MG63 (cell line): ENCODE measurements around the gene RNF214. TPM values are rescaled to one million over a fixed set of nuclear protein-coding genes. Genes with fewer than 3 reads are reported as not detected.

Source experiments
- DNase-seq: peaks from one replicate; pipeline ENCODE4 v3.0.0-alpha.2; 2020
- H3K27me3 ChIP-seq: fragments of 250-450 bp; sonication (Bioruptor Pico); 2 replicates; pipeline ENCODE4 v1.5.1; 2020; ENCODE audit warnings: mild to moderate bottlenecking, moderate library complexity
- H3K36me3 ChIP-seq: fragments of 250-450 bp; sonication (Bioruptor Pico); 2 replicates; pipeline ENCODE4 v1.5.1; 2020; ENCODE audit warnings: mild to moderate bottlenecking, moderate library complexity
- H3K4me3 ChIP-seq: fragments of 250-450 bp; sonication (Bioruptor Pico); 2 replicates; pipeline ENCODE4 v1.5.1; 2020; ENCODE audit warnings: mild to moderate bottlenecking, moderate library complexity
- H3K9me3 ChIP-seq: fragments of 250-450 bp; sonication (Bioruptor Pico); 2 replicates; pipeline ENCODE4 v1.5.1; 2020; ENCODE audit warnings: mild to moderate bottlenecking, moderate library complexity
- total RNA-seq: library from RNA; depleted of rRNA; stranded (reverse); fragments of >200 nt; shearing (Covaris generic); gene quantifications from 2 replicates; pipeline ENCODE4 v1.2.3, GENCODE V29; 2014; ENCODE audit warnings: low replicate concordance

RNF214 gene
- total RNA-seq, 1 experiment from 2014 or later: 2.4 TPM

DNA sequence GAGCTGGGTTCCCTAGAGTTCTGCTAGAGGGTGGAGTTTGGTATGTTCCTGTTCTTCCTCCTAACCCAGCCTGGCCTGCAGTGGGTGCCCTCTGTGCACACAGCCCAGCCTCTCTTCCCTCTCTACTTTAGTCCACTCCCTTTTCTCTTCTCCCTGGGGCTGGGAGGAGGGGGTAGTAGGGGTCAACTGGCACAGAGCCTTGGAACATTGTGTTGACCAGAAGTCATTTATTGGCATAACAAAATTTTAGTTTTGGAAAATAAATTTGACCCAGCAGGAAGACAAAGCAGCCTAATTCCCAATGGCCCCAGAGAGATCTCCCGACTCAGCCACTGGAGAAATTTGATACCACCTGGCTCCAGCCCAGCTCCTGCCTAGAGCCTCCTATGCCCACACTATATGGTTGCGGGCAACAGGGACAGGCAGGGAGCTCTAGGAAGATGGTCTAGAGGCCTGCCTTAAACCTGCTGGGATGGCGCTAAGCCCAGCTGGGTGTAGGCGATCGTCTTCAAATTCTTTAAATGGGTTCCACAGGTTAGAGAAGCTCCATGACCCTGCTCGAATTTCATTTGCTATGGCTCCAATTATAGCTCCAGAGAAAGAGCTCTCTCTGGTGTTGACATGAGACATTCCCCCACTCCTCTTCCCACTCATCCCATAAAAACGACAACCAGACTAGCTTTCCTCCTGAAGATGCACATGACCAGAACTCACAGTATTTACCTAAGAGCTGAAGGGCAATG is 10.5 kb upstream of the RNF214 start:
- Histone ChIP-seq H3K4me3 (no peak overlapping the region), H3K27me3 (no peaks in the 10 kb centered on the region), H3K36me3 (peaks cover 50% of the 10 kb centered on the region), H3K9me3 (no peaks in the 10 kb centered on the region)
- DNase-seq: peak; percentile 74

DNA sequence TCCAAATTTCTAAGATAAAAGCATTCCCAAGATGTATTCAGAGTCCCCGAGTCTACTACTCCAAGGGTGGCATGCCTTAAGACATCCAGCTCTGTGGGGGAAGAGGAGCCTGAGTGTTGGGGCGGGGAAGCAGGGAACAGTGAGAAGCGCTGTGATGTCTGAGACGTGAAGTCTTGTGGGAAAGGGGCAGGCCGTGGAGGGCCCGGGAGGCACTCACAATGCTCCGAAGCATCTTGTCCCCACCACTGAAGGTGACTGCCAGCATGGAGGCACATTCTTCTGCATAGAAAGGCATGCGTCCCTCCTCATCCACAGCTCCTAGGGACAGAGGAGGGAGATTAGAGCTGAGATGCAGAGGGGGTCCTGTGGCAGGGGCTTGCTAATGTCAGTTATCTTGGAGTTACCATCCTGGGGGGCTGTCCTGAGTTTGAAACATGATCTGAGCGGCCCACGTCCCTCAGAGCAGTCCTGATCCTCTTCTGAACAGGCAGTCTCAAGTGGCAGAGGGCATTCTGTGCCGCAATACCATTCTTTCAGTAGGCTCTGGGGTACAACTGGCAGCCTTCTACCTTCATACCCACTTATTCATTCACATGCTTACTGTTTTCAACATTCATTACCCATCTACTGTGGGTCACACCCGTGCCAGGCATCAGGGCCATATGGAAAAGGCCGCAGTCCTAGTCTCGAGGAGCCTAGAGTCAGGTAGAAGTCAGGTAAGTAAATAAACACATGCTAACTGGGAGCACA is 9.3 kb upstream of the RNF214 start:
- Histone ChIP-seq H3K4me3 (no peak overlapping the region), H3K36me3 (peaks cover 52% of the 10 kb centered on the region), H3K9me3 (no peaks in the 10 kb centered on the region), H3K27me3 (no peaks in the 10 kb centered on the region)
- no peak for DNase-seq

DNA sequence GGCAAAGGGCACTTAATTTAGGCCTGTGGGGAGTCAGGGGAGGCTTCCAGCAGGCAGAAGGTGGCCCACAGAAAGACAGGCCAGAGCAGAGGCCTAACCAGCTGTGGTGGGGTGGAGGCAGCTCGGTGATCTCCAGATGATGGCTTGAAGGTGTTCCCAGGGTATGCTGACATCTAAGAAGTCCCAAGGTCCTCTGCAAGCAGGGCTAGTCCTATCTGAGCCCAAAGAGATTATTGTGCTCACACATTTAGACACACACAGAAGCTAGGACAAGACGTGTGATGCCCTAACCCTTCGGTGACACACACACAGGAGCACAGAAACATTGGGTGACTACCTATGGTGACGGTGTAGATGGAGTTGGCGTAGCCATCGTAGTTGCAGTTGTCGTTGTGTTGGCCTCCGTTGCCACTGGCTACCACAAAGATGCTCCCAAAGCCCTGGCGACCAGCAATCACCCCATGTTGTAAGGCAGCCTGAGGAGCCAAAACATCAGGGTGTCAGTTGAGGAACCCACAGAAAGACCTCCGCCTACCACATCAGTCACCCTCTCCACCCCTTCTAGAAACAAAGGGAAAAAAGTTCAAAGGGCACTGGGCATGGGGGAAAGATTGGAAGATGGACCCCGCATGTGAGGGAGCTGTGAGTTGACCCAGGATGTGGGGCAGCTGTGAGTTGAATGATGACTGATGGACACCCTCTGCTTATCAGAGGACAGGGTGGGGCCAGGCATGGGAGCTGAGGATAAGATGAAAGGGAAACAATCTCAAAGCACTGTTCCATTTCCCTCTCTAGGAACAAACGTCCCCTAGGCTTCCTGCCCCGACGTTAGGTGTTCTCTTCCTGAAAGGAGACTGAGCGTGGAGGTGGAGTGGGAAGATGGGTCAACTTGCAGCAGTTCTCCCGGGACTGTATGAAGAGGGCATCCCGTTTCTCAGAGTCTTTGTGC is 8.5 kb upstream of the RNF214 start:
- H3K27me3 ChIP-seq: no peaks in the 10 kb centered on the region
- H3K4me3 ChIP-seq: no peak overlapping the region
- no peaks in the 10 kb centered on the region for H3K9me3 ChIP-seq
- peaks cover 48% of the 10 kb centered on the region for H3K36me3 ChIP-seq
- DNase-seq: no peak

DNA sequence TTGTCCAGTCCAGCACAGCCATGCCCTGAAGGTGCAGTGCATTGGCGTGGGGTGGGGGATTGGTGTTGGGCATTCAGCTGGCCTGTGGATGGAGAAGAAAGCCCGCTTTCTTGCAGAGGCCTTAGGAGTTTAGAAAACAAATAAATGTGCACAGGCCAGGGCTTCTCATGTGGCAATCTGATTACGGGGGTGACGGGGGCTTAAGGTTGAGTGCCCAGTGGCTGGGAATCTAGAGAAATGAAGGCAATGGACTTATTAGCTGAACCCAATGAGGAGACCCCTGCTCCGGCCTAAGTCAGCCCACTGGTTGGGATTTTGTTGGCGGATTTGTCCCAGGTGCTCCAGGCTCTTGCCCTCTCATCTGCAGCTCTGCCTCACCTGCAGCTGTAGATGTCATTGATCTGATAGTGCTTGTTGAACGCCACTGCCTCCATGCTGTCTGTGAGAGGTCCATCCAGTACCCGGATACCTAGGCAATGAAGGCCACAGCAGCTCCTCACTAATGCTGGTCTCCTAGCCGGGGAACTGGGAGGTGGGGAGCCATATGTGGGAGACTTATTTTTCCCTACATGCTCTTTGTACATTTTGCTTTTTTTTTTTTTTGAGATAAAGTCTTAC is 6.8 kb upstream of the RNF214 start:
- H3K9me3 ChIP-seq: no peaks in the 10 kb centered on the region
- H3K4me3 ChIP-seq: no peak overlapping the region
- no peaks in the 10 kb centered on the region for H3K27me3 ChIP-seq
- peaks cover 44% of the 10 kb centered on the region for H3K36me3 ChIP-seq
- DNase-seq: no peak

DNA sequence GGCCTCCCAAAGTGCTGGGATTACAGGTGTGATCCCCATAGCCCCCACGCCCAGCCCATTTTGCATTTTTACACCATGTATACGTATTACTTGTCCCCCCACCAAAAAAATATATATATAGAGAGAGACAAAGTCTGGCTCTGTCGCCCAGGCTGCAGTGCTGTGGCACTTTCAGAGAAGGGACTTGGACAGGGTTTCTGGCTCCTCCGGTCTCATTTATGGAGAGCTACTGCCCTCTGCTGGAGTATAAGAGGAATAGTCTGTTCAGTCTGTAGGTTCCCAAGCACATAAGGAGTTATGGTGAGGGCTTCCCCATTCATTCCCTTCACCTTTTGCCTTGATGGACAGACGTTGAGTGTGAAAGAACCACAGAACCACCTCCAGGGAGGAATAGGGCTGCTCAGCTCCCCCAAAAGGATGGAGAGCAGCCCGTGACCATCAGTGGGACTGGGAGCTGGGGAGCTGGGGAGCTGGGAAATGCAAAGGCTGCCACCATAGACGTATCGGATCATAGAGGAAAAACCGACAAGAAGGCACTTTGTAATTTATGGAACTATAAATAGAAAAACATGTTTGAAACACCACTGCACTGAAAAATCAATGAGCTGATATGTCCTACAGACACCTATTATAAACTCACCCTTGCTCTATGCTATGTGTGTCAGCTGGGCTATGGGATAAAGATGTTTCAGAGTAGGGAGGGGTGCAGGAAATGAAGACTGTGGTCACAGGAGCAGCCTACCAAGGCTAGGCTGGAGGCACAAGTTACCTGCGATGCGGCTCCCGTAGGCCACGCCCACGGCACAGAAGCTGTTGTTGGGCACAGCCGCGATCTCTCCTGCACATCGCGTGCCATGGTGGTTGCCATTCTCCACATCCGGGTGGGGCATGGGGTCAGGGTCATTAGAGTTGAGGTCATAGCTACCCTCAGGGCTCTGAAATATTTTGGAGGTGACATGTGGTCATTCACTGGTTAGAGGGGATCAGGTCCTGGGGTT is 5.8 kb upstream of the RNF214 start:
- H3K36me3 ChIP-seq: peaks cover 37% of the 10 kb centered on the region
- no peaks in the 10 kb centered on the region for H3K27me3 ChIP-seq
- no peaks in the 10 kb centered on the region for H3K9me3 ChIP-seq
- DNase-seq: no peak
- no peak overlapping the region for H3K4me3 ChIP-seq

DNA sequence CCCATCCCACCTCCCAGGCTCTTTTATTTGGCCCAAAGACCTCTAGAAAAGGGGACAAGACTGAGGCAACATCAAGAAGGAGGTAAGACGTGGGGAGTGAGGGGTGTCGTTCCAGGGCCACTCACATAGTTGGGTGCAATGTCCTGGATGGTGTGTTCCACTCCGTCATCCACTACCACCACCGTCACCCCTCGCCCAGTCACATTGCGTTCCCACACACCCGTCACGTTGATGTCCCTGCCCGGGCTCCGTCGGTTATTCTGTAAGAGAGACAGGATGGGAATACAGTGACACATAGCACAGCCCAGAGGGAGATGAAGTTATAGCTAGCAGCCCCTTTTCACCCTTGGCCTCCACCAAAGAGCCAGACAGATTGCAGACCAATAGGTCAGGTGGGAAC is 4.4 kb upstream of the RNF214 start:
- DNase-seq: no peak
- peaks cover 31% of the 10 kb centered on the region for H3K36me3 ChIP-seq

DNA sequence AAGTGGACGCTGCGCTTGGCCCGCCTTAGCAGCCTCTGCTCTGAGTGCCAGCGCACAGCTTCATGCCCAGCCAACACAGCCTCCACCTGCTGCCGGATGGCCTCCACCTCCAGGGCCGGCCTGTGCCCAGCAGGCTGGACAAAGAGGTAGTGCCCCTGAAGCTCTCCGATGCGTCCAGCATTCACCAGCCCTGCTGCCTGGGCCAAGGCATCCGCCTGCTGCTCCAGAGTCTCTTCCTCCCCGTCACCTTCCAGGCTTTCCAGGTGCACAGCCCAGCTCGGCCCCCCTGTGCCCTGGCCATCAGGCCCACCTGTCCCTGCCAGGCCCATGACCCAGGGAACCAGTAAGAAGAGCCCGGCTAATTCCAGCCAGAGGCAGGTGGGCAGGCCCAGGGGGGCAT is 3.1 kb upstream of the RNF214 start:
- no peaks in the 10 kb centered on the region for H3K9me3 ChIP-seq
- DNase-seq: no peak
- H3K27me3 ChIP-seq: no peaks in the 10 kb centered on the region
- peaks cover 29% of the 10 kb centered on the region for H3K36me3 ChIP-seq
- no peak overlapping the region for H3K4me3 ChIP-seq

More for the DNA sequence above, 4.4 kb upstream of the RNF214 start:
- Histone ChIP-seq H3K27me3 (no peaks in the 10 kb centered on the region), H3K9me3 (no peaks in the 10 kb centered on the region), H3K4me3 (no peak overlapping the region)

DNA sequence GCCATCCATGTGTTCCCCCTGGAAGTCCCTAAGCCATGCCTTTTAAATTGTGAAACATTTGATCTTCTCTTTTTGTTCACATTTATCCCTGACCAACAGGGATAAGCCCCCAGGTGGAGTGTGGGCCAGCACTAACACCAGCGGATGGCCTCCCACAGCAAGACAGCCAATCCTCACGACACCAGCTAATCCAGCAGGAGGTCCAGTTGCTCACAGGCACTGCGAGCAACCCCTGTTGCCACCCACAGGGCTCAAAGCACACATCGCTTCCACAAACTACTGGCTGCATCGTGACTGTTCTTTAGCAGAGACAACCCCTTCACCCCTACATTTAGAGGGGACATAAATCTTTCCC is 2.6 kb upstream of the RNF214 start:
- Histone ChIP-seq H3K27me3 (no peaks in the 10 kb centered on the region), H3K36me3 (peaks cover 30% of the 10 kb centered on the region), H3K4me3 (no peak overlapping the region), H3K9me3 (no peaks in the 10 kb centered on the region)
- no peak for DNase-seq

DNA sequence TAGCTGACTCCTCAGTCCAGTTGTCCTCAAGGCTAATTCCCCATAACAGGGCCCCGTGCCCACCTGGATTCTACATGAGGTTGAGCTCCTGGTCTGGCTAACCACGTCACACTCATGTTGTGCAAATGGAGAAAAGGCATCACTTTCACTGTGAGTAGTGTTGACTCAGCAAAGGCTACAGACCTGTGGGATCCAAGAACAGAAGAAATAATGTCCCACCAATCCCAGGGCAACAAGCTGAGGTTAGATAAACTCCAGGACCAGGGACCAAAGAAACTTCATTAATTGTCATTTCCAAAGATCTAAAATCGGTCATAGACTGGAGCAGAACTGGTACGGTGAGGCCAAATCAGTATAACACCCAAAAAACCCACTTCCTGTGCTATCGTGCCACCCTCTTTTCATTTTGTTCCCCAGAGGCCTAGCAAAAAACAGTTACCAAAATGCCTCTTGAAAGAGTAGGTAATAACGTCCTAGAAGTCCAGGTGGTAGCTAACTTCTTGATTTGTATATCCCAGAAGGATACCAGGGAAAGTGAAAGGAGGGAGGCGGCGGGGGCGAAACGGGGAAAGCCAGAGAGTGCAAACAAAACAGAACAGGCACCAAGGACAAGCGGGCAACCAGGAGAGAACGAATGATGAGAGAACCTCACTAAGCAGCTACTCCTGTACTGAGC is 2.0 kb upstream of the RNF214 start:
- no peak for DNase-seq
- Histone ChIP-seq H3K9me3 (no peaks in the 10 kb centered on the region), H3K4me3 (0 out of 2 replicates have a peak overlapping the region, but pooled peaks have one; percentile 1)

DNA sequence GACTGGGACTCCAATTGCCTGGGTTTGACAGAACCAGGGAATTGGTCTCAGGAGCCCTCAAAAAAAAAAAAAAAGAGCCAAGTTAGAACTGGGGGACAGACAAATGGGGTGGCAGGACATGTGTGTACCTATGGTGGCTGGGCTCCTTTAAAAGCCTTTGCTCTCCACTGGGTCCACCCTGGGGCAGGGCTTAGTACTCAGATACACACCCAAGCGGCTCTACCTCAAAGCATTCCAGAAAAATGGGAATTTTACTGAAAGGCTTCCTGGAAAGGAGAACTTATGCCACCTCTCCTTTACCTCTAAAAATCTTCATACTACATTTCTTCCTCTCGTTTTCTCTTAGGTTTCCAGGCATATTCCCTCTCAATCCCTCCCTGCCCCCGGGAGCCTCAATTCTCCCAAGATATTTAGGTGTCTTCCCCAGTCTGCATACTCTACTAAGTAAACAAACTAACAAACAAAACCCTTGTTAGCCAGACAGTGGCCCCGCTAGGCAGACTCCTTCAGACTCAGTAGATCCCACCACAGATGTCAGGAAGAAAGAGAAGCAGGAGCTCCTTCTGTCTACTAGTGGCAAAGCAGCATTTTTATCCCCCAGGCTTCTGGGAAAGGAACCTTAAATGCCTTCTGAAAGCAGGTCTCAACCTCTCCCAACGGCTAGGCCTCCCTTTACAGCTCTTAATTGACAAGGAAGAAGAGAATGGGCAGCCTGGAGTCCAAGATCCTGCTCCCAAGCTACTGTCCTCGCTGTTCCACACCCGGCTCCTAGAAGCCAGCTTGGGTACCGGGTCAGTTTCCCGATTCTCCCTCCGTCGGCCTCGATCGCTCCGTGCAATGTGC is 1.3 kb upstream of the RNF214 start:
- no peak for DNase-seq
- Histone ChIP-seq H3K4me3 (peak overlapping the region; percentile 94), H3K36me3 (peaks cover 29% of the 10 kb centered on the region), H3K27me3 (no peaks in the 10 kb centered on the region), H3K9me3 (no peaks in the 10 kb centered on the region)

More for the DNA sequence above, 2.0 kb upstream of the RNF214 start:
- H3K36me3 ChIP-seq: peaks cover 30% of the 10 kb centered on the region
- H3K27me3 ChIP-seq: no peaks in the 10 kb centered on the region

DNA sequence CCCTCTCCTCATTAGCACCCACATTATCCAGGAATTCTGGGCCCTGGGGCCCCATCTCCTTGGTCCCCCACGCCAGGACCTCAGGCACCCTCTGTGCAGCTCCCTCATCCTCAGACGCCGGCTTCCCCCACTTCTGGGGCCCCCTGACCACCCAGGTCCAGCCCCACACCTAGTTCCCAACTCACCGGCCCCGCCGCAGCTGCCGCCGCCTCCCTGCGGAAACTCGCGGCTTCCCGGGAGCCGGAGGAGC is 704 bp upstream of the RNF214 start, which contains the start of gene PCSK7:
TSS of gene PCSK7 (minus strand) at position 232 of the 250 bp plus-strand sequence. CDS start 2,229 bp downstream, outside the sequence.
- Histone ChIP-seq H3K27me3 (no peaks in the 10 kb centered on the region), H3K4me3 (peak within 1 kb of the TSS; percentile 94), H3K36me3 (peaks cover 30% of the 10 kb centered on the region), H3K9me3 (no peaks in the 10 kb centered on the region)
- DNase-seq: no peak

DNA sequence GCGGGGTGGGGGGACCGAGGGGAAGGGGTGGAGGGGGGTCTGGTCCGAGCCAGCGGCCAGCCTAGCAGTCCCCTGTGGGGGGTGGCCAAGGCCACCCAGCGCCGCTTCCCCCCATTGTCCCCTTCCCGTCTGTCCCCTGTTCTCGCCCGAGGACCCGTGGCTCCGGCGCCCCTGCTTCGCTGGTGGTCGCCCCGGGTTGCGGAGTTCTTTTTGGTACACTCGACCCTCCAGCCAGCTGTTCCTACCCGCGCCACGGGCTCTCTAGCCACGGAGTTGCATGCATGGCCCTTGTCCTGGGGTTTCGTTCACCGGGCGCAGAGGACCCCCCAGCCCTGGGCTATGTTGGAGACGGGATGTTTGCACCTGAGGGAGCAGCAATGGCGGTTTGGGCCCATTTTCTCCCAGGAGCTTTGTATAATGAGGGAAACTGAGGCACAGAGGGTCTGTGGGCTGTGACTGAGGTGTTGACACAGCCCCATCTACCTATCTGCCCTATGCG is 489 bp downstream of the RNF214 start:
- no peaks in the 10 kb centered on the region for H3K9me3 ChIP-seq
- H3K4me3 ChIP-seq: peak overlapping the region; percentile 94
- no peaks in the 10 kb centered on the region for H3K27me3 ChIP-seq
- DNase-seq: peak; percentile 3
- H3K36me3 ChIP-seq: peaks cover 23% of the 10 kb centered on the region

DNA sequence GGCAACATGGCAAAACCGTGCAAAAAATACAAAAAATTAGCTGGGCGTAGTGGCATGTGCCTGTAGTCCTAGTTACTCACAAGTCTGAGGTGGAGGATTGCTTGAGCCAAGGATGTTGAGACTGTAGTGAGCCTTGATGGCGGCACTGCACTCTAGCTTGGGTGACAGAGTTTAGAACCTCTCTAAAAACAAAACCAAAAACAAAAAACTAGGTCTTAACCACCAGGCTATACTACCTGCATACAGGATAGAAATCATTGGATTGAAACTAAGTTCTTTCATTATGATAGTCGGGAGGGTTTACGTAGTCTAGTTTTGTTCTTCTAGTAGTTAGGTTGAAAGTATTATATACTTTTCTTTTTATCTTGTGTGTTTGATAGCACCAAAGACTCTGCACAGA is 5.8 kb downstream of the RNF214 start:
- no peaks in the 10 kb centered on the region for H3K9me3 ChIP-seq
- no peaks in the 10 kb centered on the region for H3K27me3 ChIP-seq
- H3K4me3 ChIP-seq: no peak overlapping the region
- no peak for DNase-seq
- peaks cover 38% of the 10 kb centered on the region for H3K36me3 ChIP-seq

DNA sequence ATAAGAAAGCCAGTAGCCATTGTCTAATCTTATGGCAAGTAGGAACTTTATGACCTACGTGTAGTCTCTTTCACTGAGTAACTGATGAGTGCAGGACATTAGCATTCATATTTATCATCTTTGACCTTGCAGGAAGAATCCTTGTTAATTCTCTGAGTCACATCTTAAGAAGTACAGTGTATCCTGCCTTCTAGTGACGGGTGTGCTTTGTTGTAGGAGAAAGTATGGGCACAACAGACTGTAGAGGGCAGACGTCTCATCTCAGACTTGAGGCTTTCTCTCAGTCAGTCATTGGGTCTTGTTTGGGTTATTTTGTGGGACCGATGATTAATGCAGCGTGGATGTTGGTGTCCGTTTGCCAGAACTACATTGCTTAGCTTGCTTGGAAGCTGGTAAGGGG is 6.8 kb downstream of the RNF214 start:
- Histone ChIP-seq H3K27me3 (no peaks in the 10 kb centered on the region), H3K4me3 (no peak overlapping the region), H3K36me3 (peaks cover 46% of the 10 kb centered on the region), H3K9me3 (no peaks in the 10 kb centered on the region)
- DNase-seq: peak; percentile 55
